Mucosa of descending colon (tissue), 3 donors: ENCODE measurements around the gene NCBP3. TPM values are rescaled to one million over a fixed set of nuclear protein-coding genes. Genes with fewer than 3 reads are reported as not detected.
"Not testable (repeated sequence)": the region's sequence is repeated elsewhere in the genome, so short reads cannot be mapped to it uniquely, and the experiment has no call there.

ENCODE experiments used
- ATAC-seq: fragments of 200-7000 bp; cut with Tn5 transposase; one replicate; pipeline ENCODE4 v1.9.1; 2020; ENCODE audit warnings: mild to moderate bottlenecking, moderate library complexity
- DNase-seq, 3 donors: peaks; one replicate each; pipeline ENCODE4 v3.0.0-alpha.2; 2020
- H3K36me3 ChIP-seq: fragments of 200-600 bp; one replicate; pipeline ENCODE4 v1.8.0; 2021; ENCODE audit warnings: low read depth, mild to moderate bottlenecking
- H3K4me1 ChIP-seq: fragments of 200-600 bp; one replicate; pipeline ENCODE4 v1.8.0; 2021; ENCODE audit warnings: low read depth, mild to moderate bottlenecking
- H3K4me3 ChIP-seq: fragments of 200-600 bp; one replicate; pipeline ENCODE4 v1.8.0; 2021; ENCODE audit warnings: mild to moderate bottlenecking
- H3K9me3 ChIP-seq: fragments of 200-600 bp; one replicate; pipeline ENCODE4 v1.8.0; 2021; ENCODE audit warnings: mild to moderate bottlenecking
- CTCF ChIP-seq: fragments of 200-600 bp; IDR thresholded peaks from one replicate; pipeline ENCODE4 v1.8.0; 2022; ENCODE audit warnings: antibody characterized with exemption, mild to moderate bottlenecking
- intact Hi-C, 2 donors: fragments of 100-400 bp; cut with DNase I in 1 of 2; cut with micrococcal nuclease in 1 of 2; formaldehyde crosslinking; loops; one replicate each; pipeline versions ENCODE4 v1.11.0 to v1.11.1; 2022; cut with DNase I, micrococcal nuclease
- total RNA-seq, 3 donors: library from RNA; stranded (reverse); fragmentation: NEBNext Ultra II Directional in 2 of 3; extraction: Animal tissue kit (Norgen Biotek cat#: 25700) in 2 of 3; gene quantifications; one replicate each; pipeline versions ENCODE4 v1.2.1 to v1.2.4, GENCODE V29; 2021 to 2023
- donor health status: DM: no; HTN: no; CAD: no; lungs with moderate emphysema.
- donor health status: DM: no; HTN: no; CAD: no.
- donor health status: DM: no; HTN: yes; CAD: no.

NCBP3 gene
- total RNA-seq, 3 donors from 2014 or later: 39.4 to 50.5 (median 44.7) TPM

- Histone ChIP-seq H3K9me3 (no peaks in the 10 kb centered on the region), H3K4me1 (no peaks in the 10 kb centered on the region), H3K4me3 (no peak overlapping the region), H3K36me3 (no peaks in the 10 kb centered on the region)
- no peak for DNase-seq
- TF ChIP-seq CTCF: no peak
- no peak for ATAC-seq
- intact Hi-C loops: no loop called here
Observed at GRCh38 chr17:3792481-3792880, 53.6 kb downstream of the NCBP3 start.

GRCh38 chr17:3788200-3788599 lies 57.8 kb downstream of the NCBP3 start:
- no peaks in the 10 kb centered on the region for H3K4me1 ChIP-seq
- no peaks in the 10 kb centered on the region for H3K36me3 ChIP-seq
- intact Hi-C loops: no loop called here
- DNase-seq (no peak), ATAC-seq (peak; percentile 42)
- H3K9me3 ChIP-seq: no peaks in the 10 kb centered on the region
- no peak for TF ChIP-seq CTCF
- H3K4me3 ChIP-seq: no peak overlapping the region

GRCh38 chr17:3785323-3785722 lies 60.7 kb downstream of the NCBP3 start:
- H3K4me1 ChIP-seq, ATAC-seq, H3K4me3 ChIP-seq, H3K36me3 ChIP-seq, DNase-seq, H3K9me3 ChIP-seq, intact Hi-C loops: not testable (repeated sequence)

GRCh38 chr17:3782751-3783150 lies 63.3 kb downstream of the NCBP3 start:
- H3K9me3 ChIP-seq: no peaks in the 10 kb centered on the region
- H3K36me3 ChIP-seq: no peaks in the 10 kb centered on the region
- H3K4me3 ChIP-seq: no peak overlapping the region
- no peak for TF ChIP-seq CTCF
- H3K4me1 ChIP-seq: peaks cover 4% of the 10 kb centered on the region
- ATAC-seq (no peak), DNase-seq (no peak)
- intact Hi-C loops: no loop called here

GRCh38 chr17:3780986-3781385 lies 65.1 kb downstream of the NCBP3 start:
- no peak for ATAC-seq
- Histone ChIP-seq H3K9me3 (no peaks in the 10 kb centered on the region), H3K4me1 (peaks cover 4% of the 10 kb centered on the region), H3K36me3 (no peaks in the 10 kb centered on the region), H3K4me3 (no peak overlapping the region)
- TF ChIP-seq CTCF: no peak
- DNase-seq: no peak
- intact Hi-C loops: no loop called here

- Histone ChIP-seq H3K4me3 (no peak overlapping the region), H3K36me3 (no peaks in the 10 kb centered on the region), H3K9me3 (no peaks in the 10 kb centered on the region), H3K4me1 (peaks cover 4% of the 10 kb centered on the region)
- intact Hi-C loops: no loop called here
- ATAC-seq: no peak
- DNase-seq: no peak
- TF ChIP-seq CTCF: no peak
Observed at GRCh38 chr17:3777366-3778120, 68.5 kb downstream of the NCBP3 start.
